Choroid plexus epithelial cell (primary cell): ENCODE data around the gene EPHA3.

ENCODE experiments used
- DNase-seq: peaks from one replicate; pipeline ENCODE4 v3.0.0-alpha.2; 2010; ENCODE audit warnings: low read depth
- H3K4me3 ChIP-seq: 2 replicates; pipeline ENCODE4 v1.5.1; 2011; ENCODE audit warnings: low read depth, mild to moderate bottlenecking, control low read depth, low read length, moderate library complexity
- CTCF ChIP-seq: conservative IDR thresholded peaks from 2 replicates; pipeline ENCODE4 v1.5.1; 2011; ENCODE audit warnings: low read depth, mild to moderate bottlenecking, control low read depth, inconsistent platforms, low read length, moderate library complexity

EPHA3 gene

GRCh38 chr3:89079944-89080343 is 27.5 kb upstream of the EPHA3 start:
- H3K4me3 ChIP-seq, result no peak overlapping the region
- DNase-seq, result no peak
- no peak for TF ChIP-seq CTCF

- DNase-seq, result no peak
- TF ChIP-seq CTCF, result no peak
- no peak overlapping the region for H3K4me3 ChIP-seq
Measured at GRCh38 chr3:89087851-89088250, 19.6 kb upstream of the EPHA3 start.

GRCh38 chr3:89098173-89098572 is 9.2 kb upstream of the EPHA3 start:
- no peak overlapping the region for H3K4me3 ChIP-seq
- TF ChIP-seq CTCF, result no peak
- DNase-seq, result peak; percentile 21

GRCh38 chr3:89098964-89099585 is 8.3 kb upstream of the EPHA3 start:
- DNase-seq, result peak; percentile 84
- peak; percentile 99 for TF ChIP-seq CTCF
- no peak overlapping the region for H3K4me3 ChIP-seq

GRCh38 chr3:89101251-89101650 is 6.2 kb upstream of the EPHA3 start:
- no peak overlapping the region for H3K4me3 ChIP-seq

GRCh38 chr3:89101921-89102320 is 5.5 kb upstream of the EPHA3 start:
- no peak overlapping the region for H3K4me3 ChIP-seq
- TF ChIP-seq CTCF, result no peak
- DNase-seq, result no peak

More at GRCh38 chr3:89101251-89101650, 6.2 kb upstream of the EPHA3 start:
- no peak for TF ChIP-seq CTCF
- DNase-seq, result no peak

GRCh38 chr3:89104499-89104898 is 2.9 kb upstream of the EPHA3 start:
- no peak overlapping the region for H3K4me3 ChIP-seq
- no peak for TF ChIP-seq CTCF
- DNase-seq, result no peak
